ENCODE results near the gene SOX1. TPM values are rescaled to one million over a fixed set of nuclear protein-coding genes. Genes with fewer than 3 reads are reported as not detected.

SOX1 gene
- total and polyA plus RNA-seq, 10 of the 15 experiments (the other 5 are each of a cell fraction or from before 2014, with no cell fraction given) = not detected

DNA sequence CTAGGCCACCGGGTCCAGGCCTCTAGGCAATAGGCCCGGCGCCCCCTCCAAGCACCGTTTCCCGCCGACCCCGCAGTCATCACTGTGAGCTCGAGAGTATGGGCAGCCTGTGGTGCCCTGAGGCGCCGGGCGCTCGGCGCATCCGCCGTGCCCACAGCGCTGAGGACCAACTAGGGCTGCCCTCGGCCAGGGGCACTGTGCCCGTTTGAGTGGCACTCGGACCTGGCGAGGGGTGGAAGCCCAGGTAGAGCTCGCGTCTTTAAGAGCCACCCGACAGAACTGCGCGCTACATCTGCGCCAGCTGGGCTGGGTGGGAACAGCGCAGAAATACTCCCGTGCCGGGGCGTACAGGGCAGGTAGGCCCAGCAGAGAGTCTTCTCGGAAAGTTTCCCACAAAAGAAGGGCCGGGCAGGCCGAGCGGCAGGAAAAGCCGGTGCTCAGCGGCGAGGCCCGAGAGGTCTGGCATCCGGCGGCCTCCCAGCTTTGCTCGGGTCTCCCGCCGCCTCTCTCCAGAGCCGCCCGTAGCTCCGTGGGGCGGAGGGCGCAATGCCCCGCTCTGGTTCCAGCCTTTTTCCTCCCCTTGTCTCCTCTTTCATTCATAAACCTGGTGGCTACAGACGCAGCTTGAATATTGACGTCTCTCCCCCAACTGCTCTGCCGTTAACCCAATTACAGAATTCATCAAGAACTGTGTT is 5.4 kb upstream of the SOX1 start:
- no peaks in the 10 kb centered on the region; a peak in 1 of 4 replicates for H3K27me3 ChIP-seq (replicated peaks in 1 of 2; ENCODE audit: control insufficient read depth in 2 of 2, insufficient read depth in 2 of 2, low read length in 1 of 2)
- no peaks in the 10 kb centered on the region; the same call in 2 of the 3 replicates for H3K9me3 ChIP-seq (replicated peaks; ENCODE audit: control insufficient read depth, insufficient read depth, low read length)
- 43% methylated on average over 47 of the region's 52 CpGs for WGBS (ENCODE audit: insufficient coverage, insufficient replicate concordance, low lambda C conversion rate, missing lambda C conversion rate)
- no TSS peak for BruUV-seq (replicated peaks)
- H4K20me1 ChIP-seq (ENCODE audit: control insufficient read depth, insufficient read depth) = no peaks in the 10 kb centered on the region
- in situ Hi-C loops (cut with MboI) = no loop called here
- no peak overlapping the region for H3K27ac ChIP-seq (ENCODE audit: control insufficient read depth, insufficient read depth)
- intact Hi-C loops (cut with micrococcal nuclease; ENCODE audit: unreplicated experiment) = no loop called here
- no peak overlapping the region for H2AFZ ChIP-seq (ENCODE audit: control insufficient read depth, low read depth, low read length)
- H3K4me1 ChIP-seq (ENCODE audit: control insufficient read depth, insufficient read depth, low read length) = no peaks in the 10 kb centered on the region
- no peak overlapping the region for H3K4me2 ChIP-seq (ENCODE audit: control insufficient read depth, insufficient read depth)
- TF ChIP-seq JUND (IDR thresholded peaks at IDR 0.05; ENCODE audit: low read depth, low read length) (no peak), FOXK2 (IDR thresholded peaks at IDR 0.05) (no peak), ZNF384 (IDR thresholded peaks at IDR 0.05; ENCODE audit: borderline replicate concordance, low read depth, low read length) (no peak), NBN (IDR thresholded peaks at IDR 0.05) (no peak), KLF5 (IDR thresholded peaks at IDR 0.05; ENCODE audit: partially characterized antibody) (no peak), MYC (IDR thresholded peaks at IDR 0.05; ENCODE audit: insufficient read depth, insufficient read length, insufficient replicate concordance, low read length, severe bottlenecking) (no peak)
- TF ChIP-seq, protein P1, sequence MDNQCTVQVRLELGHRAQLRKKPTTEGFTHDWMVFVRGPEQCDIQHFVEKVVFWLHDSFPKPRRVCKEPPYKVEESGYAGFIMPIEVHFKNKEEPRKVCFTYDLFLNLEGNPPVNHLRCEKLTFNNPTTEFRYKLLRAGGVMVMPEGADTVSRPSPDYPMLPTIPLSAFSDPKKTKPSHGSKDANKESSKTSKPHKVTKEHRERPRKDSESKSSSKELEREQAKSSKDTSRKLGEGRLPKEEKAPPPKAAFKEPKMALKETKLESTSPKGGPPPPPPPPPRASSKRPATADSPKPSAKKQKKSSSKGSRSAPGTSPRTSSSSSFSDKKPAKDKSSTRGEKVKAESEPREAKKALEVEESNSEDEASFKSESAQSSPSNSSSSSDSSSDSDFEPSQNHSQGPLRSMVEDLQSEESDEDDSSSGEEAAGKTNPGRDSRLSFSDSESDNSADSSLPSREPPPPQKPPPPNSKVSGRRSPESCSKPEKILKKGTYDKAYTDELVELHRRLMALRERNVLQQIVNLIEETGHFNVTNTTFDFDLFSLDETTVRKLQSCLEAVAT (IDR thresholded peaks at IDR 0.05) = no peak
- TF ChIP-seq, protein P2, sequence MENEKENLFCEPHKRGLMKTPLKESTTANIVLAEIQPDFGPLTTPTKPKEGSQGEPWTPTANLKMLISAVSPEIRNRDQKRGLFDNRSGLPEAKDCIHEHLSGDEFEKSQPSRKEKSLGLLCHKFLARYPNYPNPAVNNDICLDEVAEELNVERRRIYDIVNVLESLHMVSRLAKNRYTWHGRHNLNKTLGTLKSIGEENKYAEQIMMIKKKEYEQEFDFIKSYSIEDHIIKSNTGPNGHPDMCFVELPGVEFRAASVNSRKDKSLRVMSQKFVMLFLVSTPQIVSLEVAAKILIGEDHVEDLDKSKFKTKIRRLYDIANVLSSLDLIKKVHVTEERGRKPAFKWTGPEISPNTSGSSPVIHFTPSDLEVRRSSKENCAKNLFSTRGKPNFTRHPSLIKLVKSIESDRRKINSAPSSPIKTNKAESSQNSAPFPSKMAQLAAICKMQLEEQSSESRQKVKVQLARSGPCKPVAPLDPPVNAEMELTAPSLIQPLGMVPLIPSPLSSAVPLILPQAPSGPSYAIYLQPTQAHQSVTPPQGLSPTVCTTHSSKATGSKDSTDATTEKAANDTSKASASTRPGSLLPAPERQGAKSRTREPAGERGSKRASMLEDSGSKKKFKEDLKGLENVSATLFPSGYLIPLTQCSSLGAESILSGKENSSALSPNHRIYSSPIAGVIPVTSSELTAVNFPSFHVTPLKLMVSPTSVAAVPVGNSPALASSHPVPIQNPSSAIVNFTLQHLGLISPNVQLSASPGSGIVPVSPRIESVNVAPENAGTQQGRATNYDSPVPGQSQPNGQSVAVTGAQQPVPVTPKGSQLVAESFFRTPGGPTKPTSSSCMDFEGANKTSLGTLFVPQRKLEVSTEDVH (IDR thresholded peaks at IDR 0.05; ENCODE audit: low read depth, partially characterized antibody) = no peak
- TF ChIP-seq, protein P3, sequence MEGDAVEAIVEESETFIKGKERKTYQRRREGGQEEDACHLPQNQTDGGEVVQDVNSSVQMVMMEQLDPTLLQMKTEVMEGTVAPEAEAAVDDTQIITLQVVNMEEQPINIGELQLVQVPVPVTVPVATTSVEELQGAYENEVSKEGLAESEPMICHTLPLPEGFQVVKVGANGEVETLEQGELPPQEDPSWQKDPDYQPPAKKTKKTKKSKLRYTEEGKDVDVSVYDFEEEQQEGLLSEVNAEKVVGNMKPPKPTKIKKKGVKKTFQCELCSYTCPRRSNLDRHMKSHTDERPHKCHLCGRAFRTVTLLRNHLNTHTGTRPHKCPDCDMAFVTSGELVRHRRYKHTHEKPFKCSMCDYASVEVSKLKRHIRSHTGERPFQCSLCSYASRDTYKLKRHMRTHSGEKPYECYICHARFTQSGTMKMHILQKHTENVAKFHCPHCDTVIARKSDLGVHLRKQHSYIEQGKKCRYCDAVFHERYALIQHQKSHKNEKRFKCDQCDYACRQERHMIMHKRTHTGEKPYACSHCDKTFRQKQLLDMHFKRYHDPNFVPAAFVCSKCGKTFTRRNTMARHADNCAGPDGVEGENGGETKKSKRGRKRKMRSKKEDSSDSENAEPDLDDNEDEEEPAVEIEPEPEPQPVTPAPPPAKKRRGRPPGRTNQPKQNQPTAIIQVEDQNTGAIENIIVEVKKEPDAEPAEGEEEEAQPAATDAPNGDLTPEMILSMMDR (IDR thresholded peaks at IDR 0.05 in 2 of 3, conservative IDR thresholded peaks at IDR 0.05 in 1 of 3; ENCODE audit: control insufficient read depth in 2 of 3, extremely low read depth in 1 of 3, insufficient read depth in 1 of 3, low read depth in 3 of 3, low read length in 3 of 3) = no peak
- H3K79me2 ChIP-seq (ENCODE audit: control insufficient read depth, insufficient read depth, low read length) = no peaks in the 10 kb centered on the region
- no peaks in the 10 kb centered on the region for H3K36me3 ChIP-seq (ENCODE audit: control insufficient read depth in 2 of 2, insufficient read depth in 2 of 2, low read length in 1 of 2)
- SMC1A ChIA-PET (ENCODE audit: uncharacterized antibody, unreplicated experiment) = no interaction called here
- H3K9ac ChIP-seq (ENCODE audit: control insufficient read depth, insufficient read depth, low read length) = no peak overlapping the region
- DNase-seq (ENCODE audit: low read depth, low spot score) = no peak
- CTCF ChIA-PET = no interaction called here
- no peak for ATAC-seq
- RAD21 ChIA-PET (ENCODE audit: unreplicated experiment) = no interaction called here
- no peak for FAIRE-seq
- H3K4me3 ChIP-seq = no peak overlapping the region
- POLR2A ChIA-PET = no interaction called here
